Activated gamma-delta T cell (primary cell): ENCODE data around the gene CDK10.
"Not testable (repeated sequence)": the region's sequence is repeated elsewhere in the genome, so short reads cannot be mapped to it uniquely, and the experiment has no call there.

Source experiments
- DNase-seq: peaks from one replicate; lab custom pipeline; 2025; lab: John Stamatoyannopoulos, UW

Gene CDK10

DNA sequence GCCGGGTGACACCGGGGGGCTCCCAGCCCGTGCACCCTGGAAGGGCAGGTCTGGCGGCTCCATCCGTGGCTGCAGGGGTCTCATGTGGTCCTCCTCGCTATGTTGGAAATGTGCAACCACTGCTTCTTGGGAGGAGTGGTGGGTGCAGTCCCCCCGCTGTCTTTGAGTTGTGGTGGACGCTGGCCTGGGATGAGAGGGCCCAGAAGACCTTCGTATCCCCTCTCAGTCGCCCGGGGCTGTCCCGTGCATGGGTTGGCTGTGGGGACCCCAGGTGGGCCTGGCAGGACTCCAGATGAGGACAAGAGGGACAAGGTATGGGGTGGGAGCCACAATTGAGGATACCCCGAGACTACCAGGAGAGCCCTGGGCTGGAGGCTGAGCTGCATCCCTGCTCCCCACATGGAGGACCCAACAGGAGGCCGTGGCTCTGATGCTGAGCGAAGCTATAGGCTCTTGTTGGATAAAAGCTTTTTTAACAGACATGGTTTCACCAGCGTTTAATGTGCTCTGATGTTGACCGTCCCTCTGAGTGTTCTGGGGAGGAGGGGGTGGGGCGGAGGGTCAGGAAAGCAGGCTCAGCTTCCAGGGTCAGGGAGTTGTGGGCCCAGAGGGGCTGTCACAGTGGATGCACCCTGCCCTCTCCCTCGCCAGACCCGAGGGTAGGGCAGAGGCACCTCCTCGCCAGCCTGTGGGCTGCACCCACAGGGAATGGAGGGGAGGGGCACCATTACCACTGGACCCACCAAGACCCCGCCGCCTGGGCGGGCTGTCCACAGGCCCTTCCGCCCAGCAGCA lies 9.6 kb downstream of the CDK10 start:
- DNase-seq, result no peak

DNA sequence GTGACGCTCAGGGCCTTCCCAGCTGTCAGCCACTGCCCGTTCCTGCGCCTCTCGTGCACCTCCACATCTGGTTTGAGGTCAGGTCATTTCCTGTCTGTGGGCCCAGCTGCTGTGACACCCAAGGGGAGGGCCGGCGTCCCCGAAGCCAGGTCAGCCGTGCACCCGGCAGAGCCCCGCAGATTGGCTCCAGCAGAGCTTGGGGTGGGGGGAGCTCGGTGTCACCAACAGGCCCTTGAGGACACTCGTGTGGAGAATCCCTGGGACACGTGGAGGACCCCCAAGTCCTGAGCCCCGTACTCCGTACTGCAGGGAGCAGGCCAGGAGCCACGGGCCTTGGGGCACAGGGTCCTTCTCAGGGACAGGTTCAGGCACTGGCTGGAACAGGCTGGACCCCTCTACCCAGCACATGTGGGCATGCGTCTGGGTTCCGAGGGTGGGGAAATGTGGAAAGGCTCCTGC lies 10.2 kb downstream of the CDK10 start:
- peak; percentile 39 for DNase-seq

DNA sequence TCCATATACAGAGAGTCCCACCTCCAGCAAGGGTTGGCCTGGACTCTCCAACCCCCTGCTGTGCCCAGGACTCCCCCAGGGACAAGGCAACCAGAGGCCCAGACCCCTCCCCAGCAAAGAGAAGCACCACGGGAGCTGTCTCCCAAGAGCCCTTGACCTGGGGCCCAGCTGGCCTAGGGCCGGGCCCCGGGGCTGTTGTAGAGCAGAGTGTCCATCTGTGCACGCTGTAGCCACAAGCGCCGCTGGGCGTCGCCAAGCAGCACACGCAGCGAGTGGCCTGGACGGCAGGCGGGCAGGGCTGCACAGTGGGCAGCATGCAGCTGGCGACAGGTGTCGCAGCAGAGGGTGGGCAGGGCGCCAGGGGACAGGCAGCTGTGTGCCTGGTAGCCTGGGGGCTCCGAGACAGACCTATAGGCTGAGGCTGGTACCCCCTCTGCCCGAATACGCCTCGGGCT lies 10.7 kb downstream of the CDK10 start:
- DNase-seq, result no peak

DNA sequence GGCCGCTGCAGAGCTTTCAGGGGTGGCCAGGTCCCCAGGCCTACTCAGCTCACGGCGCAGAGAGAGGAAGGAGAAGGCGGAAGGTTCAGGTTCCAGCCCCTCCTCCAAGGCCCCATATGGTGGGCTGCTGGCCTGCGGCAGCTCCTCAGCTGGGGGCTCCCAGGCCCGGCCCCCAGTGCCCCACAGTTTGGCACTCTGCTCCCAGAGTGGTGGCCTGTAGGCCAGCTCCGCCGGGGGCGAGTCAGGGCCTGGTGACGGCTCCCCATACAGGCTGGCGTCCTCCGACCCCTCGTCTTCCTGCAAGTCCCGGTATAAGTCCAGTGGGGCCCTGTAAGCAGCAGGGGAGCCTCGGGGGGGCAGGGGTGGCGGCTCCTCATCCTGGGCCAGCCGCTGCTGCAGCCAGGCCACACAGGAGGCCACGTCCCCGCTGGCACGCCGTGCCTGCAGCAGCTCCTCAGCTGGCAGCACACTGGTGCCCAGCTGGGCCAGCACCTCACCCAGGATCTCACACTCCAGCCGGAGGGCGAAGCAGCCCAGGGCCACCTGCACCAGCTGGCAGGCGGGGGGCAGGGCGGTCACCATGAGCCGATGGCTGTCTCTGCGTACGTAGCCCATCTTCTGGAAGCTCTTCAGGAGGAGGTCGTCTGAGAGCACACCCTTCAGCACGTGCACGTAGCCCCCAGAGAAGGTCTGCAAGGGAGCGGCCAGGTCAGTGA lies 11.3 kb downstream of the CDK10 start:
- DNase-seq, result no peak

DNA sequence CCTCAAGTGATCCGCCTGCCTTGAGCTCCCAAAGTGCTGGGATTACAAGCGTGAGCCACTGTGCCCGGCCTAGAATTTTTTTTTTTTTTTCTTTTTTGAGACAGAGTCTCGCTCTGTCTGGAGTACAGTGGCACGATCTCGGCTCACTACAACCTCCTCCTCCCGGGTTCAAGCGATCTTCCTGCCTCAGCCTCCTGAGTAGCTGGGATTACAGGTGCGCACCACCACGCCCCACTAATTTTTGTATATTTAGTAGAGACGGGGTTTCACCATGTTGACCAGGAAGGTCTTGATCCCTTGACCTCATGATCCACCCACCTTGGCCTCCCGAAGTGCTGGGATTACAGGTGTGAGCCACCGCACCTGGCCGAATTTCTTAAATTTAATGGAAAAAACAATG lies 12.2 kb downstream of the CDK10 start:
- DNase-seq, result not testable (repeated sequence)

DNA sequence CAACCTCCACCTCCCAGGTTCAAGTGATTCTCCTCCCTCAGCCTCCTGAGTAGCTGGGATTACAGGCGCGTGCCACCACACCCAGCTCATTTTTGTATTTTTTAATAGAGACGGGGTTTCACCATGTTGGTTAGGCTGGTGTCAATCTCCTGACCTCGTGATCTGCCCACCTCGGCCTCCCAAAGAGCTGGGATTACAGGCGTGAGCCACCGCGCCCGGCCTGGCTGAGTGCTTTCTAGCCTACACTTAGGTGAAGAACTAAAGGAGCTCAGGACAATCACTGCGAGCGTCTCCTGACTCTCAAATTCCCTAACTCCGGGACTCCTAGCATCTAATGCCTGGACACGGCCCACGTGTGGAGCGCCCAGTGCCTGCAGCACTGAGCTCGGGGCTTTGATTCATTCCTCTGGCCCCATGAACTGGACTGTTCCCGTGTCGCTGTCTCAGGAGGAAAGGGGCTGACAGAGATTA lies 13.2 kb downstream of the CDK10 start:
- not testable (repeated sequence) for DNase-seq

DNA sequence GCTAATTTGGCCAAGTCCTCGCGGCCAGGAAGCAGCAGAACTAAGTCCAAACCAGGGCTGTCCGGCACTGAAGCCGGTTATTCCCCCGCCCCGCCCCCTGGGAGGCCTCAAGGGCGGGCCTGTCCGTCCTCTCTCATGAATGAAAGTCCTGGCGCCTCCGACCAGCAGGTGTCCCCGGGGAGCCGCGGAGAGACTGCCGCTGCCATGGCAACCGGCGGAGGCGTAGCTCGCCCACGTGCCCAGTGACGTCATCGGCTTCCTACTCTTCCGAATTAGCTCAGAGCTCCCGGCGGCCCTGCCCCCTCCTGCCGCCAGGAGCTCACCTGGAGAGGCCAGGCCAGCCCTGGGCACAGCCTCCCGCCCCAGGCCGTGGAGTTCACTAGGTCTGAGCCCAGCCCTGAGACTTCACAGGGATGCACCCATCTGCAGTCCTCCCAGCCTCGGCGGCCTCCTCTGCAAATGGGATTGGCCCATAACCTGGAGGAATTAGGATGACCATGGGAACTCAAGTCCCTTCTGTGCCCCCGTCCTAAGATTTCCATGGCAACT lies 13.7 kb downstream of the CDK10 start:
- peak; percentile 87 for DNase-seq

DNA sequence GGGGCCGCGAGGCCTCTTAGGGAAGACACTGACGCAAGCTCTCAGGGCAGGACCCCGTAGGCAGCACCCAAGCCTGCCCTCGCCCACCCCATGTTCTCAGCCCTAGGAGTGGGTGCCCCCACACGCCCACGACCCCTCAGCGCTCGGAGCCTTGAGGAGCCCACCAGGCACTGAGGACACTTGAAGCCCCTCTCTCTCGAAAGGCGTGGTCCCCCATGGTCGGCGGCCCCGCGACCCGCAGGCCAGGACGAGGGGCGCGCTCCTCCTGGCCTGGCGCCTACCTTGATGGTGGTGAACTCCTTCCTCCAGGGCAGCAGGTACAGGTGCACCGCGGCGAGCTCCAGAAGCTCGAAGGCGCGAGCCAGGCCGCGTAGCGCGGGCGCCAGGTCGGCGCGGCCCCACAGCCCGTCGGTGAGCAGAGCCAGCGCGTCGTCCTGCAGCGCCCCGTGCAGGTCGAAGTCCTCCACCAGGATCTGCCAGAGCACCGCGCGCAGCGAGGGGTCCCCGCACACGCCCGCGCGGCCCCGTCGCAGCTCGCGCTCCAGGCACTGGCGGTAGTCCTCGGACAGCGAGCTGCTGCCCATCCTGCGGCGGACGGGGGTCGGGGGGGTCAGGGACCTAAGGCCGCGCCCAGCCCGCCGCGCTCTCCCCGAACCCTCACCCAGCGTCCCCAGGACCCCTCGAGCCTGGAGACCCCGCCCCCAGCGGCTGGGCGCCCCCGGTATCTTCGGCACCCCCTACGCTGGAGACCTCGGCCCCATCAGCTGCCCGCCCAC lies 14.3 kb downstream of the CDK10 start:
- peak; percentile 49 for DNase-seq

DNA sequence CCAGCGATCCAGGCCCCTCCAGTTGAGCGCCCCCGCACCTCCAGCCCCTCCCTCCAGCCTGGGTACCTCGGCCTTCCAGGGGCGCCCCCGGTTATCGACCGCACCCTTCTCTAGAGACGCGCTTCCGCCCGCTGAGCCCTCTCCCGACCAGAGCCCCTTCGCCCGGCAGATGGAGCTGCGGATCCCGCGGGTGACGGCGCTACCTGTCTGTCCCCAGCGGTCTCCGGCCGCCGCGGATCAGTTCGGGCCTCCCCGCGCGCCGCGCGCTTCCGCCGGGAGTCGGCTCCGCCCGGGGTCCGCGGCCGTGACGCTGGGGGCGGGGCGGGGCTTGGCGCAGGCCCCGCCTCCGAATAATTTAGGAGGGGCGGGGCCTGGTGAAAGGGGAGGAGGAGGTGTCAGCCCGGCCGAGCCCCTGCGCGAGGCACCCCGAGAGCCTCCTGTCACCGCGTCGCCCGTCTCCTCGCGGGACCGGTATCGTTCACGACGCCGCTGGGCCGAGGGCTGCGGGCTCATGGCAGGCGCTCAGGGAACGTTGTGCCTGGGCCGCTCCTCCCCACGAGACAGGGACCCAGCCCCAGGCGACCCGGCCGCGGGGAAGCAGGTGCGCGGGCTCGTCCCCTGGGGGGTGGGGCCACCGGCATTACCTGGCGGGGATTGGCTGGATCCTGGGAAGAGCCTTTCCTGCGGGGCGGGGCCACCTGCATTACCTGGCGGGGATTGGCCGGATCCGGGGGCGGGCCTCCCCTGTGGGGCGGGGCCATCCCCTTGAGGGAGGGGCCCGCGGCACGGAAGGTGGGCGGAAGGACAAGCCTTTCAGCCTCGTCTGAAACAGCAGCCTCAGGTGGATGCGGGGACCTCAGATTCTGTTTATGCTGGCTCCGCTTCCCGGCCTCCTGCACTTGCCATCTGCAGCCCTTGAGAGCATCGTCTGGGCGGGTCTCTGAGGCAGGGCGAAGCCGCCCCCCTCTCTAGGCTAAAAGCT lies 15.2 kb downstream of the CDK10 start, which contains the start of gene SPATA2L:
TSS of gene SPATA2L (minus strand) at position 281 of the 982 bp plus-strand sequence. CDS start 473 bp downstream, outside the sequence.
- DNase-seq, result peak; percentile 94

DNA sequence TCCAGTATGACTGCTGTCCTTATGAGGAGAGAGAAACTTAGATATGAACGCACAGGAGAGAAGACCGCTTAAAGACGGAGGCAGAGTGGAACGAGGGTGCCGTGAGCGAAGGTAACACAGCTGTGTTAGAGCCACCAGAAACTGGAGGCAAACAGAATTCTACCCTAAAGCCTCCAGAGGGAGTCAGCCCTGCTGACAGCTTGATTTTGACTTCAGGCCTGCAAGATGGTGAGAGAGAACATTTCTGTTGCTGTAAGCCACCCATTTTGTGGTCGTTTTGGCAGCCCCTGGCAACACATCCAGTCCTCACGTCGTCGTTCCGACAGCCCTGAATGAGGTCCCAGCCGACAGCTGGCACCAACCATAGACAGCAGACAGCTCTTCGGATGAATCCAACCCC lies 17.8 kb downstream of the CDK10 start:
- DNase-seq, result no peak

DNA sequence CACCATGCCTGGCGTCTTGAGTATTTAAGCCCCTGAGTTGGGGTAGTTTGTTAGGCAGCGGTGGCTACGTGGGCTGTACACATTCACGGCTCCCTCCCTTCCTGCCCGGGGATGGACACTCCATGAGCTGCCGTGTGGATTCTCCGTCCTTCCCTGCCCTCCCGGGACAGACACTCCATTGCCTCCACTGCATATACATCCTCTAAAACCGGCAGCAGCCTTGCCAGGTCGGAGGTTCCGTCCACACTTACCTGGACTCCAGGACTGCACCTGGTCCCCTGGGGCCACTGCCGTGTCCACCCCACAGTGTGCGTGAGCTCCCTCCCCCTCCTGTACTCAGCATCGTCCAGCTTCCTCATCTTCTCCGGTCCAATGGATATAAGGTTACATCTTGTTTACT lies 18.5 kb downstream of the CDK10 start:
- no peak for DNase-seq

DNA sequence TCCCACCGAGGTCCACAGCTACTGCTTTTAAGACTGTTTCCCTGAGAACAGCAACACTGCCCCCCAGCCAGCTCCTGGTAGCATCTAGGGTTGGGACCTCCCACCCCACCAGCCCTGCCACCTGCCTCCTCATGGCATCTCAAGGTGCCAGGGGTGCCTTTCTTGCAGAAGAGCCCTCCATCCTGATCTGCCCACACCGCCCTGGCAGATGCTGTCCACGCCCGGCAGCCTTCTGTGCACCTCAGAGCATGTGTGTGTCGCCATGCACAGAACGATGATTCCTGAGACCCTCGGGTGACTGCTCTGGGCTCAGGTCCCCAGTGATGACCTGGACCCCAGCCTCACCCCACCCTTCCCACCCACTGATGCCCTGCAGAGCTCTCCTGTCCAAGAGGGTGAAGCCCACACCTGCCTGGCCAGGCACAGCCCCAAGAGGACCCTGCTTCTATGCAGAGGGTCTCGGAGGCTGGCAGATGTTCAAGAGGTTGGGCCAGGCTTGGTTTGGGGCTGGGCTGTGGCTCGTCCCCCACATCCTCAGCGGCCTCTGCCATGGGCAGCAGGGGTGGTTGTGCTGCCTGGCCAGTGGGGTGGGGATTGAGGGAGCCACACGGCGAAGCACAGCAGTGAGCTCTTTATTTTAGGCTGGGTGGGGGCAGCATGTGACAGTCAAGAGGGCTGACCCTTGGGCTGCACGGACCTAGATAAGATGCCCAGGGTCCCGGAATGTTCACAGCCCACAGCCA lies 20.2 kb downstream of the CDK10 start:
- no peak for DNase-seq

DNA sequence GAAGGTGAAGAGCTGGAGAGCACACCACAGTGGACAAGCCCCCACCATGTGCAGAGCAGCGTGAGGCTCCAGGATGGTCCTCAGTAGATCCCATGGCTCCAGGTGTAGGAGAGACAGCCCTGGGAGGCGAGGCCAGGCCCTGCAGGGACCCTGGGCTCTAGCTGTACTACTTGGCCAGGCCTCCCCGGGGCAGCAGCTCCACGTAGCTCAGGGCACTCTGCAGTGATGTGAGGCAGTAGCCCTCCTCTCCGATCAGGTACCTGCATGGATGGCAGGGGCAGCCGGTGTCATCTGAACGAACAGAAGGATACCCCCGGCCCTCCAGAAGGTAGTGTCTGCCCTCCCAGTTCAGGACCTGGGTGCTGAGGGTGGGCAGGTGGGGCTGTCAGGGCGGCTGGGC lies 21.2 kb downstream of the CDK10 start:
- no peak for DNase-seq

DNA sequence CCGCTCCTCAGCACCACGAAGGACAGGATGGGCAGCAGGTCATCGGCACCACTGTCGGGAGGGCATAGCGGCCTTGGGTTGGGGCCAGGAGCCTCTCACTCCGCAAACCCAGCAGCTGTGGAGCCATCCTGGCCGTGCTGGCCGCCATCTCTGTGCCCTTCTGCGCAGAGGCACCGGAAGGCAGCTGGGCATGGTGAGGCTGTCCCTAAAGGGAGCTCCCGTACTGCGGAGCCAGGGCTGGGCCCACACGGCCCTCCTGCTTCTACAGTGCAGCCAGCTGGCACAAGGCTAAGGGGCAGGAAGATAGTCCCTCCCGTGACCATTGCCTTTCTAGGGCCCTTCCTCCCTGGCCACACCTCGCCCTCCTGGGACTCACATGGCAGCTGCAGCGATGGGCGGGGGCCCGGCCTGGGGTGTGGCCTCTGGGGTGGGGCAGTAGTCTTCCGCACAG lies 22.0 kb downstream of the CDK10 start:
- DNase-seq, result no peak

DNA sequence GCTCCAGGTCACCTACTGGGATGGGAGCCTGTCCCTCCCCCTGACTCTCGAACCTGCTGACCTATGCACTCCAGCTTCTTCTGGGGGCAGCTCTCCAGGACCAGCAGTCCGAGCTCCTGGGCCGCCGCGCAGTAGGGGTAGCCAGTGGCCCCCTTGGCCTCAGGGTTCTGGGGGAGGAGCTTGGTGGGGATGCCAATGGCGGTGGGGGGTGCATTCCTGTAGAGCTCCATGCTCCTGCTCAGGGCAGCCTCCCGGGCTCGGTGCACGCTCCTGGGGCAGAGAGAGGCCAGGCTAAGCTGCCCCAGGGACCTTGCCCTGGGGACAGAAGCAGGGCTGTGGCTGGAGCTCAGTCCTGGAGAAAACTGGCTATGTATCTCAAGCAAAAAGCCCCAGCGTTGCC lies 22.7 kb downstream of the CDK10 start:
- no peak for DNase-seq

DNA sequence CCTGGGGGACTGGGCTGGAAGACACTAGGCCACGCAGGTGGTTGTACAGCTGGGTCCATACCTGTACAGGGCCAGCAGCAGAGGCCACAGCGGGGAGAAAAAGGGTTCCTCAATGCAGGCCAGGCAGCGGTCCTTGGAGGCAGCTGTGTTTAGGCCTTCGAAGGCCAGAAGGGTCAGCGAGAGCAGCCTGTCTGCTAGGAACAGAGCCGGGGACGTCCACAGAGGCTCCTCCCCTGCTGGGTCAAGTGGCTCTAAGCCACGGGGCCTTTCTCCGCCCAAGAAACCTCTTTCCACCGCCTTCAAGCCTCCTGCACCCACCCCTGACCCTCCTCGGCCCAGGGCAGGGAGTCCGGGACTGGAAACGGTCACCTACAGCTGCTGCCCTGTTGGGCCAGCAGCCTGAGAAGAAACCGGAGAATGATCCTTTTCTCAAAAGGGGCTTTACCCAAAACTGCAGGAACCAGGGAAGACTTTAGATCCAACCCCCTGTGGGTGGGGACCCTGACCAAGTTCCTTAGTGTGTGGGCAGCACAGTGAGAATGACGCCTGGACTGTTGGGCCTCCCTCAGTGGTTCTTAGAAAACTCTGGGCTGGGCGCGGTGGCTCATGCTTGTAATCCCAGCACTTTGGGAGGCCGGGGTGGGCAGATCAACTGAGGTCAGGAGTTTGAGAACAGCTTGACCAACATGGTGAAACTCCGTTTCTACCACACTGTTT lies 23.4 kb downstream of the CDK10 start:
- DNase-seq, result no peak

DNA sequence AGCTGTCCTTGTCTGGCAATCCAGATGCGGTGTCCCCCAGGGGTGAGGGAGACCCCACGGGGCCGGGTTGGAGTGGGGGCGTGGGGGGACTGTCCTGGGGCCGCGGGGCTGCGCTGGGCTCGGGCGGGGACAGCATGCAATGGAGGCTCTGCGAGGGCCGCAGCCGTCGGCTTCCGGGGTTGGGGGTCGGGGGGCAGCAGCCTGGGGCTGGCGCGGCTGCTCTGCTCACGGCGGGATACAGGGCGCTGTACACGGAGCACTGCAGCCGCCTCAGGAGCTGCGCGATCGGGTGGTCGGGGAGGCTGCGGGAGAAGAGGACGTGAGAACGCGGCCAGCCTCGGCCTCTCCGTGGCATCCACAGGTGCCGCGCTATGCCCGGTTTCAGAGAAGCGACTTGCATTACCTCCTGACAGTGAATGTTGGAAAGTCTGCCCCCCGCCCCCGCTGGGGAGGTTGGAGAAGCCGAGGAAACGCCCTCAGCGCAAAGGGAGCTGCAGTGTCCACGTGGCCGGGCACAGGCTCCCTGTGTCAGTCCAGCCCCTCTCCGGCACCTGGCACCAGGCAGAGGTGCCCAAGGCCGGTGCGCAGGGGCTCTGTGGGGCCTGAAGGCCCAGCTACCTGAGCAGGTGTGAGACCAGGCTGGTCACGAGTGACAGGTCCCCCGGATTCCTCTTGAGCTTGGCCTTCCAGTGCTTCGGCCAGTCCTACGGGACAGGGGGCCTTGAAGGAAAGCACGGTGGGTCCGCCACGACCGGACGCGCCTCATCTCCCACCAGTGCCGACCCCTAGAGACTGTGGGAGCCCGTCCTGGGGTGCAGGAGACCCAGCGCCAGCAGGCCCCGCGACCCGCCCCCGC lies 24.4 kb downstream of the CDK10 start:
- DNase-seq, result no peak

DNA sequence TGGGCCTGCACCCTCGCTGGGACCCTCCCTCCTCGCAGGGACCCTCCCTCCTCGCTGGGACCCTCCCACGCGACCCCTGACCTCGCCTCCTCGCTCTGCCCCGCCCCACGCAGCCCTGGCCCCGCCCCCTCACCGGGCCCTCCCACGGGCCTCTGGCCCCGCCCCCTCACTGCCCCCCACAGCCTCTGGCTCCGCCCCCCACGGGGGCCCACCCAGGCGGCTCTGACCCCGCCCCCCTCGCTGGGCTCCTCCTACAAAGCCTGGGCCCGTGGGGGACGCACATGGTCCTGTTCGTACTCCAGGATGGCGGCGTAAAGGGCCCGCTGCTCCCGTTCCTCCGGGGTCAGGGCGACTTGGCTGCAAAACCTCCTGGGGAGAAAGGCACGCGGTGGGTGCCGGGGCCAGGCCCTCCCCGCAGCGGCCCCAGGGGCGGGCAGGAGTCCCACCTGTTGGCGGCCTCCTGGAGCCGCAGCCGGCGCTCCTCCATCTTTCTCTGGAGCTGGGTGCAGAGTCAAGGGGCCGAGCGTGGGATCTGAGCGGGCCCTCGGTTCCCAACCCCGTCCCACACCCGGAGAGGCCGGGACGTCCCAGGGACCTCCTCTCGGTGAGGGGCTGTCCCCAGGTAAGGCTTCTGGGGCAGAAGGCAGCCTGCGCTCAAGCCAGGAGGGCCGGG lies 25.2 kb downstream of the CDK10 start:
- peak; percentile 59 for DNase-seq
